SH-SY5Y (cell line): ENCODE data around the gene RNF14.

Experiments used
- GATA2 ChIP-seq: IDR thresholded peaks from 2 replicates; pipeline ENCODE4 v1.6.1; 2011; ENCODE audit warnings: mild to moderate bottlenecking, low read depth, low read length
- GATA3 ChIP-seq: IDR thresholded peaks from 2 replicates; pipeline ENCODE4 v1.6.1; 2011; ENCODE audit warnings: low read depth, mild to moderate bottlenecking, low read length, moderate library complexity

The RNF14 gene

GRCh38 chr5:141941779-141942178 is 27.1 kb upstream of the RNF14 start:
- no peak for TF ChIP-seq GATA3
- no peak for TF ChIP-seq GATA2

- no peak for TF ChIP-seq GATA2
- no peak for TF ChIP-seq GATA3
Observed at GRCh38 chr5:141942185-141942857, 26.6 kb upstream of the RNF14 start.

- TF ChIP-seq GATA3 (no peak), GATA2 (no peak)
Observed at GRCh38 chr5:141944076-141944475, 24.8 kb upstream of the RNF14 start.

- TF ChIP-seq GATA3 (no peak), GATA2 (no peak)
Observed at GRCh38 chr5:141945511-141946051, 23.3 kb upstream of the RNF14 start.

- TF ChIP-seq GATA3 (no peak), GATA2 (no peak)
Observed at GRCh38 chr5:141947316-141947715, 21.6 kb upstream of the RNF14 start.

- no peak for TF ChIP-seq GATA2
- no peak for TF ChIP-seq GATA3
Observed at GRCh38 chr5:141948812-141949211, 20.1 kb upstream of the RNF14 start.

GRCh38 chr5:141949511-141949910 is 19.4 kb upstream of the RNF14 start:
- no peak for TF ChIP-seq GATA3
- TF ChIP-seq GATA2, result no peak

GRCh38 chr5:141950207-141951005 is 18.5 kb upstream of the RNF14 start:
- TF ChIP-seq GATA3 (no peak), GATA2 (no peak)

GRCh38 chr5:141951332-141951781 is 17.5 kb upstream of the RNF14 start:
- TF ChIP-seq GATA3 (no peak), GATA2 (no peak)

- TF ChIP-seq GATA3 (no peak), GATA2 (no peak)
Observed at GRCh38 chr5:141952020-141952419, 16.9 kb upstream of the RNF14 start.

GRCh38 chr5:141954194-141954593 is 14.7 kb upstream of the RNF14 start:
- TF ChIP-seq GATA3 (no peak), GATA2 (no peak)

GRCh38 chr5:141957367-141957996 is 11.4 kb upstream of the RNF14 start:
- no peak for TF ChIP-seq GATA3

- no peak for TF ChIP-seq GATA3
- TF ChIP-seq GATA2, result no peak
Observed at GRCh38 chr5:141958113-141958512, 10.8 kb upstream of the RNF14 start, which contains the start of gene PCDH12. Gene PCDH12, minus strand, starts transcription at chr5:141958202. Its CDS starts 351 bp downstream, at chr5:141957851.

- TF ChIP-seq GATA2 (no peak), GATA3 (no peak)
Observed at GRCh38 chr5:141958546-141959172, 10.2 kb upstream of the RNF14 start.

GRCh38 chr5:141960018-141960417 is 8.9 kb upstream of the RNF14 start:
- TF ChIP-seq GATA3 (no peak), GATA2 (no peak)
